RWPE1 (cell line): ENCODE data around the gene CTU2.
A peak's percentile ranks its signal among the peaks of the same experiment; 100 is the strongest.

Experiments used
- CTCF ChIA-PET: fragments of 350-600 bp; sonication (Branson Sonifier 250); formaldehyde crosslinking; extraction: SDS; loops from one replicate; lab custom pipeline; 2021; lab: Yijun Ruan, JAX
- POLR2A ChIA-PET: fragments of 400-600 bp; formaldehyde crosslinking; extraction: SDS; loops from one replicate; lab custom pipeline; 2020; ENCODE audit warnings: antibody characterized with exemption; ENCODE audit not compliant: low non-redundant PET; lab: Yijun Ruan, JAX
- DNase-seq: peaks from one replicate; pipeline ENCODE4 v3.0.0; 2012; ENCODE audit warnings: low spot score
- H3K27ac ChIP-seq: fragments of 450-650 bp; 2 replicates; pipeline ENCODE4 v1.5.1; 2017
- CTCF ChIP-seq: fragments of 450-650 bp; conservative IDR thresholded peaks from 2 replicates; pipeline ENCODE4 v1.5.1; 2017; ENCODE audit warnings: low read depth, mild to moderate bottlenecking

The CTU2 gene

GRCh38 chr16:88714420-88715302 is 8.4 kb downstream of the CTU2 start:
- no peak for TF ChIP-seq CTCF
- DNase-seq, result no peak
- ChIA-PET CTCF (interaction anchor here (0.6 to 1.3 kb wide), 3 partner anchors 22 to 369 kb away, joined by 3 to 8 read pairs (median 3); no protein-coding TSS in a partner anchor), POLR2A (no interaction called here)
- peak overlapping the region; percentile 31; the same call in 1 of the 2 replicates for H3K27ac ChIP-seq

- POLR2A ChIA-PET, result no interaction called here
- H3K27ac ChIP-seq, result 0 out of 2 replicates have a peak overlapping the region, but pooled peaks have one; percentile 9
- no peak for DNase-seq
- CTCF ChIA-PET, result interaction anchor here (1.6 kb wide), 1 partner anchor 22 kb away, joined by 4 read pairs; no protein-coding TSS in a partner anchor
- TF ChIP-seq CTCF, result no peak
Measured at GRCh38 chr16:88715312-88716190, 9.2 kb downstream of the CTU2 start.

GRCh38 chr16:88716201-88716600 is 9.9 kb downstream of the CTU2 start:
- DNase-seq, result no peak
- H3K27ac ChIP-seq, result no peak overlapping the region
- TF ChIP-seq CTCF, result no peak
- POLR2A ChIA-PET, result no interaction called here
- CTCF ChIA-PET, result interaction anchor here (1.6 kb wide), 1 partner anchor 21 kb away, joined by 4 read pairs; no protein-coding TSS in a partner anchor

GRCh38 chr16:88716601-88717001 is 10.3 kb downstream of the CTU2 start:
- ChIA-PET POLR2A (no interaction called here), CTCF (interaction anchor here (1.6 kb wide), 1 partner anchor 21 kb away, joined by 4 read pairs; no protein-coding TSS in a partner anchor)
- TF ChIP-seq CTCF, result no peak
- H3K27ac ChIP-seq, result no peak overlapping the region
- DNase-seq, result no peak

GRCh38 chr16:88718178-88718577 is 11.9 kb downstream of the CTU2 start:
- ChIA-PET POLR2A (no interaction called here), CTCF (interaction anchor here (1.1 kb wide), 1 partner anchor 19 kb away, joined by 3 read pairs; no protein-coding TSS in a partner anchor)
- TF ChIP-seq CTCF, result no peak
- DNase-seq, result no peak
- H3K27ac ChIP-seq, result peak overlapping the region; percentile 22
